Right atrium auricular region (tissue), 2 donors: ENCODE data around the gene MORC3. TPM values are rescaled to one million over a fixed set of nuclear protein-coding genes. Genes with fewer than 3 reads are reported as not detected.
"Not testable (repeated sequence)": the region's sequence is repeated elsewhere in the genome, so short reads cannot be mapped to it uniquely, and the experiment has no call there.

ENCODE experiments used
- DNase-seq: peaks from one replicate; pipeline ENCODE4 v3.0.0-alpha.2; 2019; ENCODE audit warnings: low spot score
- H3K27ac ChIP-seq, 2 donors: fragments of 200-600 bp; sonication (generic); 1 replicate in 1 of 2; 2 replicates in 1 of 2; pipeline ENCODE4 v1.5.1; 2016 to 2019
- H3K27me3 ChIP-seq, 2 donors: fragments of 200-600 bp; sonication (generic); one replicate each; pipeline versions ENCODE4 v1.5.1 to v1.6.0; 2017 to 2019
- H3K36me3 ChIP-seq: fragments of 200-600 bp; sonication (generic); one replicate; pipeline ENCODE4 v1.5.1; 2016
- H3K4me1 ChIP-seq, 2 donors: fragments of 200-600 bp; sonication (generic); one replicate each; pipeline versions ENCODE4 v1.5.1 to v1.6.0; 2017 to 2019
- H3K4me3 ChIP-seq, 2 donors: fragments of 200-600 bp; sonication (generic); 1 replicate in 1 of 2; 2 replicates in 1 of 2; pipeline ENCODE4 v1.5.1; 2017 to 2019; ENCODE audit warnings: mild to moderate bottlenecking in 1 of 2, moderate library complexity in 1 of 2
- H3K9me3 ChIP-seq, 2 donors: fragments of 200-600 bp; sonication (generic); one replicate each; pipeline ENCODE4 v1.5.1; 2019
- total RNA-seq, 2 donors: library from RNA; depleted of rRNA; stranded (reverse); fragments of >200 nt; gene quantifications; one replicate each; pipeline ENCODE4 v1.1.0, GENCODE V29; 2016
- TF ChIP-seq, protein P1 (sequence below), 2 donors: fragments of 200-600 bp; sonication (generic); IDR thresholded peaks; one replicate each; pipeline ENCODE4 v1.5.1; 2019; ENCODE audit warnings: antibody characterized with exemption in 2 of 2

The MORC3 gene
- total RNA-seq, 2 donors from 2014 or later, result 21.1 to 23.7 TPM

DNA sequence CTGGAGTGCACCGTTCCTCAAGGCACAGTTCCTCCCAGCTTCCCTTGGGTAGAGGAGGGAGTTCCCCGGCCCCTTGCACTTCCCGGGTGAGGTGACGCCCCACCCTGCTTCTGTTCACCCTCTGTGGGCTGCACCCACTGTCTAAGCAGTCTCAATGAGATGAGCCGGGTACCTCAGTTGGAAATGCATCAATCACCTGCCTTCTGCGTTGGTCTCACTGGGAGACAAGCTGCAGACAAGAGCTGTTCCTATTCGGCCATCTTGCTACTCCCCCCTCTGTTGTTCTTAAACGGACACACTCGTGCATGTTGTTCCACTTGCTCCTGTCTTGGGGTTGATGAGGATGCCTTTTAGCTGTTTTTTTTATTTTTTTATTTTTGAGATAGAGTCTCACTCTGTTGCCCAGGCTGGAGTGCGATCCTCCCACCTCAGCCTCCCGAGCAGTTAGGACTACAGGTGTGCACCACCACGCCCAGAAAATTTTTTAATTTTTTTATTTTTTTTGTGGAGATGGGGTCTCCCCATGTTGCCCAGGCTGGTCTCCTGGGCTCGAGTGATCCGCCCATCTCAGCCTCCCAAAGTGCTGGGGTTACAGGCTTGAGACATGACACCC lies 3.0 kb upstream of the MORC3 start:
- TF ChIP-seq, protein P1, sequence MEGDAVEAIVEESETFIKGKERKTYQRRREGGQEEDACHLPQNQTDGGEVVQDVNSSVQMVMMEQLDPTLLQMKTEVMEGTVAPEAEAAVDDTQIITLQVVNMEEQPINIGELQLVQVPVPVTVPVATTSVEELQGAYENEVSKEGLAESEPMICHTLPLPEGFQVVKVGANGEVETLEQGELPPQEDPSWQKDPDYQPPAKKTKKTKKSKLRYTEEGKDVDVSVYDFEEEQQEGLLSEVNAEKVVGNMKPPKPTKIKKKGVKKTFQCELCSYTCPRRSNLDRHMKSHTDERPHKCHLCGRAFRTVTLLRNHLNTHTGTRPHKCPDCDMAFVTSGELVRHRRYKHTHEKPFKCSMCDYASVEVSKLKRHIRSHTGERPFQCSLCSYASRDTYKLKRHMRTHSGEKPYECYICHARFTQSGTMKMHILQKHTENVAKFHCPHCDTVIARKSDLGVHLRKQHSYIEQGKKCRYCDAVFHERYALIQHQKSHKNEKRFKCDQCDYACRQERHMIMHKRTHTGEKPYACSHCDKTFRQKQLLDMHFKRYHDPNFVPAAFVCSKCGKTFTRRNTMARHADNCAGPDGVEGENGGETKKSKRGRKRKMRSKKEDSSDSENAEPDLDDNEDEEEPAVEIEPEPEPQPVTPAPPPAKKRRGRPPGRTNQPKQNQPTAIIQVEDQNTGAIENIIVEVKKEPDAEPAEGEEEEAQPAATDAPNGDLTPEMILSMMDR (IDR thresholded peaks at IDR 0.05), result no peak
- H3K4me1 ChIP-seq, result peaks cover 0 to 7% of the 10 kb centered on the region in 2 donors
- no peaks in the 10 kb centered on the region for H3K27me3 ChIP-seq
- H3K4me3 ChIP-seq, result no peak overlapping the region
- H3K27ac ChIP-seq, result no peak overlapping the region
- no peaks in the 10 kb centered on the region for H3K9me3 ChIP-seq
- no peak for DNase-seq
- H3K36me3 ChIP-seq, result no peaks in the 10 kb centered on the region

DNA sequence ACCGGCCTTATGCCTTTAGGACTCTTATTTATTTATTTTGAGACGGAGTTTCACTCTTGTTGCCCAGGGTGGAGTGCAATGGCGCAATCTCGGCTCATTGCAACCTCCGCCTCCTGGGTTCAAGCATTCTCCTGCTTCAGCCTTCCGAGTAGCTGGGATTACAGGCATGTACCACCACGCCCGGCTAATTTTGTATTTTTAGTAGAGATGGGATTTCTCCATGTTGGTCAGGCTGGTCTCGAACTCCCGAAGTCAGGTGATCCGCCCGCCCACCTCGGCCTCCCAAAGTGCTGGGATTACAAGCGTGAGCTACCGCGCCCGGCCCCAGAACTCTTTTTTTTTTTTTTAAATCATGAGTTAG lies 611 bp upstream of the MORC3 start:
- not testable (repeated sequence) for DNase-seq, H3K36me3 ChIP-seq, H3K9me3 ChIP-seq, H3K27me3 ChIP-seq
- Histone ChIP-seq H3K27ac (peak overlapping the region; percentile 95 to 98), H3K4me1 (peaks cover 0 to 27% of the 10 kb centered on the region in 2 donors), H3K4me3 (peak overlapping the region; percentile 90 to 91)

DNA sequence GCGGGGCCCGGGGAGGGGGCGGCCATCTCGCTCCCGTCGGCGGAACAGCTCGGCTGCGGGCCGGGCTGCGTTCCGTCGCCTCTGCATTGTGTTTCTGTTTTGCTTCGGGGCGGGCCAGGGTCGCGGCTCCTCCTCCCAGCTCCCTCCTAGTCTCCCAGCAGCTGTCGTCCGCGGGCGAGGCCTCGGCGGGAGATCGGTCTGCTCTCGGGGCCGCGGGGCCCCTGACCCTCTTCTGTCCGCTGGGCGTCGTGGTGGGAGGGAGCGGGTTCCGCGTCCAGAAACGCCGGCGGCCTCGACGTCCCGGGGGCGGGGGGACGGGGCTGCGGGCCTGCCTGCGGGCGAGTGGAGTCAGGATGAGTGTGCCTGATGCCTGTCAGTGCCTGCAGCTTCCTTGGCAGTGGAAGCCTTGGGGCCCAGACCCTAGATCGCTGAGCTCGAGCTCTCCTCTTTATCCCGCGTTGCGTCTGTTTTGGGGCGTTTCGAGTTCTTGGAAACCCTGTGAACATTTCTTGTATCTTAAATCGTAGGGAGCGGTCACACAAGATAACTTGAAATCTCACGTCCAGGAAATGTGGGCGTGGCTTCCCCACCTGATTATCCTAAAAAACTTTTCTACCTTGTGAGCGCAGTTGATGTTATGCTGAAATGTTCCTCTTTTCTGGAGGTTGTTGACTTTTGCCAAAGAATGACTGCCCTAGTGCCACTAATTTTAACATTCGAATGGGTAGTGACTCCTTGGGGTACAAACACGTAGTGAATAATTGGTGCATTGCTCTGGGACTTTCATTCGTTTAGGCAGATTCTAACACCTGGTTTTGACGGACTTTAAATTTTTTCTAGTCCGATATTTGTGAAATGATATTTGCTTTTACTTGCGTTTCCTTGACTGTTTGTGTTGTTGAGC lies 676 bp downstream of the MORC3 start:
- DNase-seq, result peak; percentile 66
- Histone ChIP-seq H3K27me3 (no peaks in the 10 kb centered on the region), H3K9me3 (no peaks in the 10 kb centered on the region), H3K4me3 (peak overlapping the region; percentile 90 to 91), H3K36me3 (no peaks in the 10 kb centered on the region), H3K4me1 (peaks cover 0 to 35% of the 10 kb centered on the region in 2 donors), H3K27ac (peak overlapping the region; percentile 95 to 98)
- TF ChIP-seq, protein P1 (IDR thresholded peaks at IDR 0.05), result no peak

GRCh38 chr21:36321325-36322082 lies 1.5 kb downstream of the MORC3 start:
- DNase-seq, result peak; percentile 57
- H3K27ac ChIP-seq, result peak overlapping the region; percentile 95 to 98
- H3K27me3 ChIP-seq, result no peaks in the 10 kb centered on the region
- TF ChIP-seq, protein P1 (IDR thresholded peaks at IDR 0.05), result no peak
- no peaks in the 10 kb centered on the region for H3K9me3 ChIP-seq
- no peaks in the 10 kb centered on the region for H3K36me3 ChIP-seq
- H3K4me1 ChIP-seq, result peaks cover 0 to 35% of the 10 kb centered on the region in 2 donors
- H3K4me3 ChIP-seq, result peak overlapping the region; percentile 90 to 91

DNA sequence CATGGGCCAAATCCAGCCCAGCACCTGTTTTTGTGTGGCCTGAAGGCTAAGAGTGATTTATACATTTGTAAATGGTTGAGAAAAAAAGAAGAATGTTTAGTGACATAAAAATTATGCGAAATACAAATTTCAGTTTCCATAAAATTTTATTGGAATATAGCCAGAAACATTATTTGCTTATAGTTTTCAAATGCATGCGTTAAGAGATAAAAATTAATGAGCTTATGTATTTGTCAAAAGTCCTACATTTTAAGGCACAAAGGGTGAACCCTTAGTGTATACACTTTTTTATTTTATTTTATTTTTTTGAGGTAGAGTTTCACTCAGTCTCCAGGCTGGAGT lies 2.1 kb downstream of the MORC3 start:
- Histone ChIP-seq H3K4me1 (peaks cover 0 to 35% of the 10 kb centered on the region in 2 donors), H3K9me3 (no peaks in the 10 kb centered on the region), H3K27me3 (no peaks in the 10 kb centered on the region), H3K36me3 (no peaks in the 10 kb centered on the region), H3K27ac (peak overlapping the region; percentile 95 to 98), H3K4me3 (peak overlapping the region in 1 of 2 donors; percentile 90)
- DNase-seq, result no peak
- TF ChIP-seq, protein P1 (IDR thresholded peaks at IDR 0.05), result no peak

DNA sequence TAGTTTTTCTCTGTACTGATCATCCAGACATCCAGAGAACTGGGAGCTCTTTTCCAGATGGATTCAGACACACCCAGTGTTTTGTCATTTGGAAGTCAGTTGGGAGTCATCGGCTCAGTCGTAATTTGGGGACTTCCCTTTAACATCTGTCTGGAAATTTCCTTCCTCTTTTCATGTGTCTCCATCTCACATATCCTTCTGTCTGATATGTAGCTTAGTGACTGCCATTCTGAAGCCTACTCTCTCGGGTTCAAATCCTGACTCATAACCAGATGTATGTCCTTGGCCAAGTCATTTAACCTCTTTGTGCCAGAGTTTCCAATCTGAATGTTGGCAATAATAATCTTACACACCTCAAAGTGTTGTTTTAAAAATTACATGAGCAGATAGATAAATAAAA lies 3.0 kb downstream of the MORC3 start:
- peaks cover 0 to 44% of the 10 kb centered on the region in 2 donors for H3K4me1 ChIP-seq
- H3K4me3 ChIP-seq, result no peak overlapping the region
- no peaks in the 10 kb centered on the region for H3K9me3 ChIP-seq
- no peaks in the 10 kb centered on the region for H3K27me3 ChIP-seq
- peak overlapping the region; percentile 95 to 98 for H3K27ac ChIP-seq
- H3K36me3 ChIP-seq, result no peaks in the 10 kb centered on the region
- TF ChIP-seq, protein P1 (IDR thresholded peaks at IDR 0.05), result no peak
- peak; percentile 56 for DNase-seq
